LNCAP (cell line): ENCODE measurements around the gene SSTR3.

ENCODE experiments used
- TF ChIP-seq, protein P1 (sequence below): fragments of 450-650 bp; IDR thresholded peaks from 2 replicates; pipeline ENCODE4 v1.5.1; 2017; ENCODE audit warnings: mild to moderate bottlenecking

SSTR3 gene

DNA sequence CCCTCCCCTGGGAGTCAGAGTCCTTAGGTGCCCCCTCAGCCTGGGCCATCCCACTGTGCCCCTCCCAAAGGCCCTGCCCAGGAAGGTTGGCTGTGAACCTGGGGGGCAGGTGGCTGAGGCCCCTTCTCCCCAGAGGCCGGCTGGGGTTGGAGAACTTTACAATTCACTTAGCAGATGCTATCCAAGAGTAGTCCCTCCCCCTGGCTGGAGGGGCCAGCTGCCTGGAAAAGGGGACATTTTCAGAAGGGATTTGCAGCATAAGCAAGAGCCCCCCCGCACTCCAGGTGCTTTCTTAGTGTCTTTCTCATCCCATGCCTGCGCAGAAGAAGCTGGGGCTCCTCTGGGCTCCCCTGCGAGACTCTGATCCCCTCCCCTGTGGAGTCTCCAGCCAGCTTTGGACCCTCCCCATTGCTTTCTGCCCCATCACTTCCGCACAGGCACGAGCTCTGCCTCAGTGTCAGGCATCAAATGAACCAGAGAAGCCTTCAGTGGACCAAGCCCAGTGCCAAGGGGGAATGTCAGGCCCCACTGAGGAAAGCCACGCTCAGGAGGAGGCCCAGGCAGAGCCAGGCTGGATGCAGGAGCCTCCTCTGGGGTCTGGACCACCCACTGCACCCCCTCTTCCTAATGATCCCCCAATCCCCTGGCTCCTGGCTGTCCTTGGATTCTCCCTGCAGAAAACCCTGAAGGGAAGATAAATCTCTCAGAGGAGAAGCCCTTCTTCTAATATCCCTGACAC, 3.7 kb downstream of the SSTR3 start:
- TF ChIP-seq, protein P1, sequence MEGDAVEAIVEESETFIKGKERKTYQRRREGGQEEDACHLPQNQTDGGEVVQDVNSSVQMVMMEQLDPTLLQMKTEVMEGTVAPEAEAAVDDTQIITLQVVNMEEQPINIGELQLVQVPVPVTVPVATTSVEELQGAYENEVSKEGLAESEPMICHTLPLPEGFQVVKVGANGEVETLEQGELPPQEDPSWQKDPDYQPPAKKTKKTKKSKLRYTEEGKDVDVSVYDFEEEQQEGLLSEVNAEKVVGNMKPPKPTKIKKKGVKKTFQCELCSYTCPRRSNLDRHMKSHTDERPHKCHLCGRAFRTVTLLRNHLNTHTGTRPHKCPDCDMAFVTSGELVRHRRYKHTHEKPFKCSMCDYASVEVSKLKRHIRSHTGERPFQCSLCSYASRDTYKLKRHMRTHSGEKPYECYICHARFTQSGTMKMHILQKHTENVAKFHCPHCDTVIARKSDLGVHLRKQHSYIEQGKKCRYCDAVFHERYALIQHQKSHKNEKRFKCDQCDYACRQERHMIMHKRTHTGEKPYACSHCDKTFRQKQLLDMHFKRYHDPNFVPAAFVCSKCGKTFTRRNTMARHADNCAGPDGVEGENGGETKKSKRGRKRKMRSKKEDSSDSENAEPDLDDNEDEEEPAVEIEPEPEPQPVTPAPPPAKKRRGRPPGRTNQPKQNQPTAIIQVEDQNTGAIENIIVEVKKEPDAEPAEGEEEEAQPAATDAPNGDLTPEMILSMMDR: no peak

- TF ChIP-seq, protein P1: no peak
Observed at GRCh38 chr22:37207981-37208380, 4.3 kb downstream of the SSTR3 start.

- TF ChIP-seq, protein P1: no peak
Observed at GRCh38 chr22:37206841-37207821, 5.1 kb downstream of the SSTR3 start.

DNA sequence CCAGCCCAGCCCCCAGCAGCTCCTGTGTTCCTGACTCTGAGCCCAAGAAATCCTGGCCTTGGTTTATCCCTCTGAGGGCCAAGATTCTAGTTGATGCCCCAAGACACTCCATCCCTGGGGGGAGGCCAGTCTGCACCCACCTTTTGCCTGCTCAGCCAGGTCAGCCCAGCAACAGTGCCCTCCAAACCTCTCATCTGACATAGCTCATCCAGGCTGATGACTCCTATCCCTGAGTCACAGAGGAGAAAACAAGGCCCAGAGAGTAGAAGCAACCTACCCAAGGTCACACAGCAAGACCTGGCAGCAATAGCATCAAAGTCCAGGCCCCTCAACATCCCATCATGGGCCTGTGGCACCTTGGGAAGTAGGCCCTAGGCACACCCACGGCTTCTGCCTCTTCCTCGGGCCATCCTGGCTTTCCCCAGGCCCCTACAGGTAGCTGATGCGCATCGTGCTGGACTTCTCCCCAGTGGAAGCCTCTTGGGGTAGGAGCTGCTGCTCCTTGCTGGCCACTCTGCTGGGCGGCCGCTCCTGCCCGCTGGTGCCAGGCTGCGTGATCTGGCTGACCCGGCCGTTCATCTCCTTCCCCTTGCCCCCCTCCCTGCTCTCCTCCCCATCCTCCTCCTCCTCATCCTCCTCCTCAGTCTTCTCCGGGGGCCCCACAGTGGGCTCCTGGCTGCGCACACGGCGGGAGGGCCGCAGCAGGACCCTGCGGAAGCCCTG, 6.0 kb downstream of the SSTR3 start:
- TF ChIP-seq, protein P1: no peak

DNA sequence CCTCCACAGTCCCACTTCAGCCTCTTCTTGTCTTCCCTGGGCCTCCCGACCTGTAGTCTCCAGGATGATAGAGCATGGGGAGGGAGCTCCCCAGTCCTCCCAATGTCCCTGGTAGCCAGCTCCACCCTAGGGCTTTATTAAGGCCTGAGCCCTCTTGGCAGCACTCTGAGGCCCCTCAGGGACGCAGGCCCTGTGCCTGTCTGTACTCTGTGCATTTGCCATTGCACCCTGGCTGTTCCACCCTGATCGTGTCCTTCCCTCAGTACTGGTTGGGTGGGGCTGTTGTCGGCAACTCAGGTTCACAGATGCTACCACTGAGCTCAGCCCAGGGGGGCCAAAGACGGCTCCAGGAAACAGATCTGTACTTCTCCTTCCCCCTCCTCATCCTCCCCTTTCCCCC, 7.2 kb downstream of the SSTR3 start:
- TF ChIP-seq, protein P1: no peak

DNA sequence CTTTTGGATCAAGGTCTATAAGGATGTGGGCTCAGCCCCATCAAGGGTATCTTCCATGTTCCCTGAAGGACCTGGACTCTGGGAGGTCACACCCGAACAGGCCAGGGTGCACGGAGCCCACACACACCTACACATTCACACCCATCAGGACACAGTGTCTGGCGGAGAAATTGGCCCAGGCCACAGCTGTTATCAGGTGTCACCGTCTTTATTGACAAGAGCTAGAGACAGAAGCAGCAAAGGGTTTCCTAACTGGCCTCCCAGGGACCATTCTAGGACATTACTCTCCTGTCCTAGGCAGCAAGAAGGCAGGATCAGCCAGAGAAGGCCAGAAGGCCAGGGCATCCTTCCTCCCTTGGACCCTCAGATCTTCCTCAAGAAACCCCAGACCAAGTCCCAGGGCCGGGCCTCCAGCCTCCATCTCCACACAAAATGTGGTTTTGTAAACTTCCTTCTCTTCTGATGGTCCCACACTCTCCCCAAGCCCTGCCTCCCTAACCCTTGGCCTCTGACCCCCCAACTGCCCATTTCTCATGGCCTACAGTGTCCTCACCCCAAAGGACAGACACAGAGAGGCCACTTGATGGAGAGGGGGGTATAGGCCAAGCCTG, 8.1 kb downstream of the SSTR3 start:
- TF ChIP-seq, protein P1: no peak
